ENCODE measurements around the gene BCKDHA.
"Not testable (repeated sequence)": the region's sequence is repeated elsewhere in the genome, so short reads cannot be mapped to it uniquely, and the experiment has no call there.

Gene BCKDHA

GRCh38 chr19:41366089-41366488 lies 31.5 kb upstream of the BCKDHA start:
- DNase-seq (ENCODE audit: low read depth): no peak

- no peak for DNase-seq (ENCODE audit: low read depth)
These were observed 29.7 kb upstream of the BCKDHA start for GRCh38 chr19:41367848-41368301.

GRCh38 chr19:41369769-41370168 lies 27.8 kb upstream of the BCKDHA start:
- DNase-seq (ENCODE audit: low read depth): no peak

- not testable (repeated sequence) for DNase-seq (ENCODE audit: low read depth)
These were observed 26.5 kb upstream of the BCKDHA start for GRCh38 chr19:41371119-41371518.

GRCh38 chr19:41371541-41371940 lies 26.1 kb upstream of the BCKDHA start:
- no peak for DNase-seq (ENCODE audit: low read depth)

GRCh38 chr19:41372501-41372900 lies 25.1 kb upstream of the BCKDHA start:
- DNase-seq (ENCODE audit: low read depth): no peak

GRCh38 chr19:41373993-41374392 lies 23.6 kb upstream of the BCKDHA start:
- DNase-seq (ENCODE audit: low read depth): no peak

GRCh38 chr19:41376241-41376997 lies 21.2 kb upstream of the BCKDHA start, which contains the start of gene TMEM91:
TSS of gene TMEM91 (plus strand) at chr19:41376533. CDS start at chr19:41378310, 1,777 bp downstream.
- DNase-seq (ENCODE audit: low read depth): no peak

GRCh38 chr19:41376998-41377365 lies 20.6 kb upstream of the BCKDHA start:
- no peak for DNase-seq (ENCODE audit: low read depth)

- no peak for DNase-seq (ENCODE audit: low read depth)
These were observed 19.5 kb upstream of the BCKDHA start for GRCh38 chr19:41377977-41378709.

- not testable (repeated sequence) for DNase-seq (ENCODE audit: low read depth)
These were observed 16.1 kb upstream of the BCKDHA start for GRCh38 chr19:41381536-41381935.

- no peak for DNase-seq (ENCODE audit: low read depth)
These were observed 13.3 kb upstream of the BCKDHA start for GRCh38 chr19:41384351-41384750.

GRCh38 chr19:41386442-41386841 lies 11.2 kb upstream of the BCKDHA start:
- DNase-seq (ENCODE audit: low read depth): no peak

- no peak for DNase-seq (ENCODE audit: low read depth)
These were observed 6.0 kb upstream of the BCKDHA start for GRCh38 chr19:41391618-41392017.

GRCh38 chr19:41392775-41393174 lies 4.8 kb upstream of the BCKDHA start:
- no peak for DNase-seq (ENCODE audit: low read depth)

GRCh38 chr19:41395355-41395754 lies 2.3 kb upstream of the BCKDHA start:
- DNase-seq (ENCODE audit: low read depth): no peak

- DNase-seq (ENCODE audit: low read depth): no peak
These were observed 416 bp downstream of the BCKDHA start for GRCh38 chr19:41398050-41398418.

GRCh38 chr19:41398598-41398997 lies 980 bp downstream of the BCKDHA start:
- DNase-seq (ENCODE audit: low read depth): no peak

GRCh38 chr19:41399091-41399490 lies 1.5 kb downstream of the BCKDHA start:
- DNase-seq (ENCODE audit: low read depth): no peak

- no peak for DNase-seq (ENCODE audit: low read depth)
These were observed 1.9 kb downstream of the BCKDHA start for GRCh38 chr19:41399525-41399924.

GRCh38 chr19:41401483-41401882 lies 3.9 kb downstream of the BCKDHA start:
- DNase-seq (ENCODE audit: low read depth): no peak

GRCh38 chr19:41402010-41402409 lies 4.4 kb downstream of the BCKDHA start:
- no peak for DNase-seq (ENCODE audit: low read depth)

GRCh38 chr19:41403181-41403970 lies 5.8 kb downstream of the BCKDHA start:
- no peak for DNase-seq (ENCODE audit: low read depth)

All from stimulated activated CD8-positive, alpha-beta memory T cell treated with anti-CD3 and anti-CD28 coated beads, Interleukin-12 subunit alpha, Interleukin-12 subunit beta, amount 100 ng/mL, for 1 hour (primary cell).